ENCODE measurements around the gene SEMA4C. TPM values are rescaled to one million over a fixed set of nuclear protein-coding genes. Genes with fewer than 3 reads are reported as not detected.
"Not testable (repeated sequence)": the region's sequence is repeated elsewhere in the genome, so short reads cannot be mapped to it uniquely, and the experiment has no call there.

The SEMA4C gene
- total RNA-seq, 1 donor from 2014 or later: 14.9 TPM

GRCh38 chr2:96866149-96866548 is 3.7 kb downstream of the SEMA4C start:
- no peak for ATAC-seq

- no peak for ATAC-seq
Measured at GRCh38 chr2:96865654-96866053, 4.2 kb downstream of the SEMA4C start.

- no peak for ATAC-seq
Measured at GRCh38 chr2:96864343-96865091, 5.4 kb downstream of the SEMA4C start.

GRCh38 chr2:96863575-96864342 is 6.1 kb downstream of the SEMA4C start:
- ATAC-seq: no peak

GRCh38 chr2:96863056-96863455 is 6.8 kb downstream of the SEMA4C start:
- ATAC-seq: not testable (repeated sequence)

- no peak for ATAC-seq
Measured at GRCh38 chr2:96861074-96861473, 8.8 kb downstream of the SEMA4C start.

DNA sequence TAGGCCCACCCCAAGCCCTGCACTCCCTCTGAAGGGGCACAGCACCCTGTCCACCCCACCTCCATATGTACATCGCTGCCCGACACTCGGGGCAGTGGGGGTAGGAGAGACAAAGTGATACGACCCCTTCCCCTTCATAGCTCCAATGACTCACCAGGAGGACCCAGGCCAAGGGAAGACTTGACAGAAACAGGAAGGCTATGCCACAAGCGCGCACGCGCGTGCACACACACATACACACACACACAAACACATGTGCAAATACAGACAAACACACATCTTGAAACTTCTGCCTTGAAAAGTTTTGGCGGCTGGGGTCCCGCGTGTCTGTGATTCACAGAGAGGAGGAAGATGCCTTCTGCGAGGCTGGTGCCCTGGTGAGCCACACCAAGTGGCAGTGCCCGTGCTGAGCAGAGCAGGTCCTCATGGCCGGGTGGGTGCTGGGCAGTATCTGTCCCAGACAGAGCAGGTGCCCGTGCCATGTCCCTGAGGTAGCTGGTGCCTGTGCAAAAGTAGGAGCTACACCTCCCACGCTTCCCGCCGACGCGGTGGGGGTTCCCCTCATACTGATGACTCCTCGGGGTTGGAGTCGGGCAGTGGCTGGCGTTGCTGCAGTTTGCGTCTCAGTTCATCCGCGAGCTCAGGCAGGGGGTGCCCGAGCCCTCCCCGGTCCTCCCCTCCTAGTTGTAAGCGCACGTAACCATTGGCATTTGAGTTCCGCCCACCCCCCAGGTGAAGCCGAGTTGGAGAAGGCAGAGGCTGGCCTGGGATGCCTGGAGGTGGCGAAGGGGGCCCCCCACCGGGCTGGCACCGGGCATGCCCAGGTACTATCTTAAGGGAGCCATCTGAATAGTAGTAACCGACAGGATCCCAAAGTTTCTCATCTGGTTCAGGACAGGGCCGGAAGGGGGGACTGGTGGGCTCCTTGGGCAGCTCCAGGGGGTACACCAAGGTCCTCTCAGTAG is 9.5 kb downstream of the SEMA4C start:
- ATAC-seq: no peak

- ATAC-seq: no peak
Measured at GRCh38 chr2:96859681-96860064, 10.2 kb downstream of the SEMA4C start.

- no peak for ATAC-seq
Measured at GRCh38 chr2:96859099-96859649, 10.7 kb downstream of the SEMA4C start.

- peak; percentile 97 for ATAC-seq
Measured at GRCh38 chr2:96857667-96858372, 12.1 kb downstream of the SEMA4C start, which contains the start of gene ANKRD39. TSS of gene ANKRD39 (minus strand) at chr2:96858016. CDS start at chr2:96857987, 29 bp downstream.

- peak; percentile 0 for ATAC-seq
Measured at GRCh38 chr2:96856776-96857666, 12.9 kb downstream of the SEMA4C start.

DNA sequence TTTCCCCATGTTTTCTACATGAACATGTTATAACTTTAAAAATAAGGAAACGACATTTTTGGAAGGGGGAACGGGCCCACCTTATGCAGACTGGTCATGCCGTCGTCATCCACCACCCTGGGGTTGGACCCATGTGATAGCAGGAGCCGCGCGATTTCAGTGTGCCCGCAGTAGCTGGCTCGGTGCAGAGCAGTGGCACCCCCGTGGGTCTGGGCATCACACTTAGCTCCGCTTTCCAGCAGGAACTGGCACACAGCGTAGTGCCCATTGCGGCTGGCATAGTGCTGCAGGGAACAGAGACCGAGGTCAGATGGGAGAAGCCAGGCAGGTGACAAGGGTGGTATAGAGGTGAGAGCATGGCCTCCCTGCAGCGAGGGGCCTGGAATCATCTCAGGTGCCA is 16.6 kb downstream of the SEMA4C start:
- no peak for ATAC-seq

DNA sequence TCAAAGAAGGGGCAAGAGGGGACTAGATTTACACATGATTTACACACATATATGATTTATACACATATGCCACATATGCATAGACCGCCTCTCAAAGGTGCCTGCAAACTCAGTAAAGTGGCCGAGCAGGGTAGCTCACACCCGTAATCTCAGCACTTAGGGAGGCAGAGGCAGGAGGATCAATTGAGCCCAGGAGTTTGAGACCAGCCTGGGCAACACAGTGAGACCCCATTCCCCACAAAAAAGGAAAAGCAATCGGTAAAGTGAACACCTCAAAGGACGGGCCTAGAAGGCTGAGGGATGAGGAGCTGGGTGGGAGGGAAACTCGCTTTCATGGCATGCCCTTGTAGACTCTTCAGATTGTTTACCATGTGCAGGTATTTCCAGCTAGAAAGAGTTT is 17.2 kb downstream of the SEMA4C start:
- ATAC-seq: no peak

DNA sequence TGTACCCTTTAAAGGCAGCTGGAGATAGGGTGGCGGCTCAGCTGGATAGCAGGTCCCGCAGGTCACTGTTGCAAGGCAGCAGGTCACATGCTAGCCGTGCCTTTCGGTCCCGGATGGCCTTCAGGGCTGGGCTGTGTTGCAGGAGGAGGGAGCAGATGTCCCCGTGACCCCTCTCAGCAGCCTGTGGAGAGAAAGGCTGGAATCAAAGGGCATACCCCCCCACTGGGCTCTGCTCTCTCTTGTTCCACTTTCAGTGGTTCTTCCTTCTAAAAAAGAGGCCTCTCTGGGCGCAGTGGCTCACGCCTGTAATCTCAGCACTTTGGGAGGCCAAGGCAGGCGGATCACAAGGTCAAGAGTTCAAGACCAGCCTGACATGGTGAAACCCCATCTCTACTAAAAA is 21.6 kb downstream of the SEMA4C start:
- ATAC-seq: no peak

GRCh38 chr2:96847586-96847985 is 22.3 kb downstream of the SEMA4C start:
- ATAC-seq: no peak

- no peak for ATAC-seq
Measured at GRCh38 chr2:96846825-96847224, 23.1 kb downstream of the SEMA4C start.

GRCh38 chr2:96844405-96844808 is 25.5 kb downstream of the SEMA4C start:
- ATAC-seq: no peak

DNA sequence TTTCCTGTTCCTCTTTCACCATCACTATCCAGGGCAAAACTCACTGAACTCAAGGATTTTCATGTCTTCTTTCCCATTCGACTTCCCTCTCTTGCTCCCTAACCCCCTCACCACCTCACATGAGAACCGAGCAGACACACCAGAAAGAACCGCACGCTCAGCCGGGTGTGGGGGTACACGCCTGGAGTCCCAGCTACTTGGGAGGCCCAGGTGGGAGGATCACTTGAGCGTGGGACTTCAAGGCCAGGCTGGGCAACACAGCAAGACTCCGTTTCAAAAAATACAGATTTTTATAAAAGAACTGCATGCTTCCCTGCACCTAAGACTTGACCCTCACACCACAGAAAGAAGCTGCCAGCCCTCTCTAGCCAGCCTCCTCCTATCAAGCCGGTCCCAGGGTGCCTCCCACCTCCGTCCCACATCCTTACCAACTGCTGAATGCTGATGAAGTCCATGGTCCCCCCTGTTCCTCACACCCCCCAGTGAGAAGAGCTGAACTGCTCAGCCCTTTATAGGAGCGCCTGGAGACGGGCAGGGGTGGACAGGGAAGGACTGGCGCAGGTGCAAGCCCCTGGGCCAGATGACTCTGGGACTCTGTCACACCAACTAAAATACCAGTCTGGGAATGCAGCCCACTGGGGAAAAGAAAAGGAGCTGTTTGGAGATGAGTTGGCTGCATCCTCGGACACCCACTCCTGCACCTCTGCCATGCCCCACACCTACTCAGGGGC is 26.2 kb downstream of the SEMA4C start, which contains the start of gene ANKRD23:
TSS of gene ANKRD23 (minus strand) at position 484 of the 731 bp plus-strand sequence. CDS start at position 455, 29 bp downstream.
- no peak for ATAC-seq

- ATAC-seq: no peak
Measured at GRCh38 chr2:96842600-96842999, 27.3 kb downstream of the SEMA4C start.
